ENCODE results near the gene WDR86.

- TF ChIP-seq, protein P1, sequence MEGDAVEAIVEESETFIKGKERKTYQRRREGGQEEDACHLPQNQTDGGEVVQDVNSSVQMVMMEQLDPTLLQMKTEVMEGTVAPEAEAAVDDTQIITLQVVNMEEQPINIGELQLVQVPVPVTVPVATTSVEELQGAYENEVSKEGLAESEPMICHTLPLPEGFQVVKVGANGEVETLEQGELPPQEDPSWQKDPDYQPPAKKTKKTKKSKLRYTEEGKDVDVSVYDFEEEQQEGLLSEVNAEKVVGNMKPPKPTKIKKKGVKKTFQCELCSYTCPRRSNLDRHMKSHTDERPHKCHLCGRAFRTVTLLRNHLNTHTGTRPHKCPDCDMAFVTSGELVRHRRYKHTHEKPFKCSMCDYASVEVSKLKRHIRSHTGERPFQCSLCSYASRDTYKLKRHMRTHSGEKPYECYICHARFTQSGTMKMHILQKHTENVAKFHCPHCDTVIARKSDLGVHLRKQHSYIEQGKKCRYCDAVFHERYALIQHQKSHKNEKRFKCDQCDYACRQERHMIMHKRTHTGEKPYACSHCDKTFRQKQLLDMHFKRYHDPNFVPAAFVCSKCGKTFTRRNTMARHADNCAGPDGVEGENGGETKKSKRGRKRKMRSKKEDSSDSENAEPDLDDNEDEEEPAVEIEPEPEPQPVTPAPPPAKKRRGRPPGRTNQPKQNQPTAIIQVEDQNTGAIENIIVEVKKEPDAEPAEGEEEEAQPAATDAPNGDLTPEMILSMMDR (IDR thresholded peaks at IDR 0.05; ENCODE audit: low read length) = no peak
- TF ChIP-seq EZH2phosphoT487 (IDR thresholded peaks at IDR 0.05; ENCODE audit: low read length) (no peak), EZH2 (optimal IDR thresholded peaks at IDR 0.05; ENCODE audit: low read depth, low read length) (no peak)
Observed at GRCh38 chr7:151351967-151352366, 57.9 kb downstream of the WDR86 start.

Measured in MM.1S (cell line).